ENCODE measurements around the gene PIK3AP1.

- no peak for TF ChIP-seq CTCF (IDR thresholded peaks at IDR 0.05)
- no peak for TF ChIP-seq EZH2 (IDR thresholded peaks at IDR 0.05)
- no peak for TF ChIP-seq EZH2phosphoT487 (IDR thresholded peaks at IDR 0.05)
These were observed at the start of gene PIK3AP1 for GRCh38 chr10:96720422-96721206.
